HepG2 (cell line): Measurements from ENCODE around the gene HNRNPC. TPM values are rescaled to one million over a fixed set of nuclear protein-coding genes. Genes with fewer than 3 reads are reported as not detected.

Source experiments
- ELF1 ChIP-seq: sonication (generic); formaldehyde crosslinking; IDR thresholded peaks from 2 replicates; pipeline ENCODE4 v1.4.0; 2020; ENCODE audit warnings: missing genetic modification reagents
- FOXC1 ChIP-seq: sonication (generic); formaldehyde crosslinking; IDR thresholded peaks from 2 replicates; pipeline ENCODE4 v1.8.0; 2022; ENCODE audit warnings: mild to moderate bottlenecking, missing genetic modification reagents, borderline replicate concordance
- IKZF4 ChIP-seq: sonication (generic); formaldehyde crosslinking; IDR thresholded peaks from 2 replicates; pipeline ENCODE4 v1.5.1; 2020; ENCODE audit warnings: borderline replicate concordance, mild to moderate bottlenecking, low read depth, missing genetic modification reagents; ENCODE audit errors: not compliant biosample characterization
- KDM2A ChIP-seq: sonication (generic); formaldehyde crosslinking; IDR thresholded peaks from 2 replicates; pipeline ENCODE4 v1.4.0; 2020; ENCODE audit warnings: low read depth, missing genetic modification reagents, borderline replicate concordance
- SOX13 ChIP-seq, 3 experiments: fragments of 450-650 bp in 1 of 3; sonication (generic) in 1 of 3; formaldehyde crosslinking in 1 of 3; IDR thresholded peaks in 2 of 3; conservative IDR thresholded peaks in 1 of 3; 2 replicates each; pipeline versions ENCODE4 v1.5.0 to v1.6.1; 2016 to 2020; ENCODE audit warnings: antibody characterized with exemption in 1 of 3, mild to moderate bottlenecking in 1 of 3, missing compliant biosample characterization in 1 of 3, missing genetic modification reagents in 1 of 3, moderate library complexity in 1 of 3
- TBX3 ChIP-seq: fragments of 450-650 bp; IDR thresholded peaks from 2 replicates; pipeline ENCODE4 v1.6.1; 2017; ENCODE audit warnings: antibody characterized with exemption, mild to moderate bottlenecking, inconsistent platforms, borderline replicate concordance
- YY1 ChIP-seq: IDR thresholded peaks from 2 replicates; pipeline ENCODE4 v1.6.1; 2011; ENCODE audit warnings: low read length, low read depth, moderate library complexity, mild to moderate bottlenecking; ENCODE audit not compliant: insufficient read depth, insufficient replicate concordance
- ZMYM4 ChIP-seq: sonication (generic); formaldehyde crosslinking; IDR thresholded peaks from 2 replicates; pipeline ENCODE4 v1.8.1; 2023; ENCODE audit warnings: mild to moderate bottlenecking, missing genetic modification reagents
- ZNF180 ChIP-seq: sonication (generic); formaldehyde crosslinking; IDR thresholded peaks from 2 replicates; pipeline ENCODE4 v1.4.0; 2020; ENCODE audit warnings: low read depth, missing genetic modification reagents, borderline replicate concordance
- ZNF256 ChIP-seq: sonication (generic); formaldehyde crosslinking; conservative IDR thresholded peaks from 2 replicates; pipeline ENCODE4 v1.4.0; 2020; ENCODE audit warnings: missing genetic modification reagents
- ZNF567 ChIP-seq: sonication (generic); formaldehyde crosslinking; IDR thresholded peaks from 2 replicates; pipeline ENCODE4 v1.8.1; 2023; ENCODE audit warnings: mild to moderate bottlenecking, missing genetic modification reagents, borderline replicate concordance
- ZSCAN21 ChIP-seq: sonication (generic); formaldehyde crosslinking; IDR thresholded peaks from 2 replicates; pipeline ENCODE4 v1.8.0; 2022; ENCODE audit warnings: mild to moderate bottlenecking, missing genetic modification reagents, moderate library complexity, borderline replicate concordance
- ZSCAN29 ChIP-seq: sonication (generic); formaldehyde crosslinking; conservative IDR thresholded peaks from 2 replicates; pipeline ENCODE4 v1.4.0; 2020; ENCODE audit warnings: mild to moderate bottlenecking, missing genetic modification reagents
- polyA plus RNA-seq, 8 experiments: library from polyadenylated mRNA; depleted of rRNA in 3 of 8; stranded (reverse) in 7 of 8; unstranded in 1 of 8; fragments of >200 nt; fragmentation: Illumina TruSeq in 4 of 8; extraction: Trizol in 4 of 8; gene quantifications; 2 replicates each; pipeline versions ENCODE4 v1.2.1 to v1.2.3, GENCODE V29; 2011 to 2016; ENCODE audit warnings: low read depth in 4 of 8, missing spikeins in 1 of 8, mixed read lengths in 1 of 8; ENCODE audit not compliant: insufficient read depth in 1 of 8
- total RNA-seq, 5 experiments: library from RNA; depleted of rRNA; stranded (reverse); fragments of >200 nt; fragmentation: Illumina TruSeq; extraction: Trizol; gene quantifications; 2 replicates each; pipeline ENCODE4 v1.2.3, GENCODE V29; 2016; ENCODE audit warnings: low read depth in 1 of 5
- TF ChIP-seq, protein P1 (sequence below): sonication (generic); formaldehyde crosslinking; conservative IDR thresholded peaks from 2 replicates; pipeline ENCODE4 v1.4.0; 2020; ENCODE audit warnings: missing genetic modification reagents
- TF ChIP-seq, protein P2 (sequence below): sonication (generic); formaldehyde crosslinking; IDR thresholded peaks from 2 replicates; pipeline ENCODE4 v1.8.0; 2023; ENCODE audit warnings: mild to moderate bottlenecking, missing genetic modification reagents
- TF ChIP-seq, protein P3 (sequence below): IDR thresholded peaks from 2 replicates; pipeline ENCODE4 v1.6.1; 2016; ENCODE audit warnings: missing genetic modification reagents, missing compliant biosample characterization
- TF ChIP-seq, protein P4 (sequence below): sonication (generic); formaldehyde crosslinking; conservative IDR thresholded peaks from 2 replicates; pipeline ENCODE4 v1.5.0; 2020; ENCODE audit warnings: missing genetic modification reagents
- TF ChIP-seq, protein P5 (sequence below): sonication (generic); formaldehyde crosslinking; IDR thresholded peaks from 2 replicates; pipeline ENCODE4 v1.5.1; 2020; ENCODE audit warnings: mild to moderate bottlenecking, moderate library complexity, missing genetic modification reagents
- TF ChIP-seq, protein P6 (sequence below): fragments of 450-650 bp; IDR thresholded peaks from 2 replicates; pipeline ENCODE4 v1.6.1; 2017

HNRNPC gene
- total and polyA plus RNA-seq, 2 of the 13 experiments (the other 11 are each of a cell fraction or from before 2014, with no cell fraction given): 628 to 1,099 TPM

DNA sequence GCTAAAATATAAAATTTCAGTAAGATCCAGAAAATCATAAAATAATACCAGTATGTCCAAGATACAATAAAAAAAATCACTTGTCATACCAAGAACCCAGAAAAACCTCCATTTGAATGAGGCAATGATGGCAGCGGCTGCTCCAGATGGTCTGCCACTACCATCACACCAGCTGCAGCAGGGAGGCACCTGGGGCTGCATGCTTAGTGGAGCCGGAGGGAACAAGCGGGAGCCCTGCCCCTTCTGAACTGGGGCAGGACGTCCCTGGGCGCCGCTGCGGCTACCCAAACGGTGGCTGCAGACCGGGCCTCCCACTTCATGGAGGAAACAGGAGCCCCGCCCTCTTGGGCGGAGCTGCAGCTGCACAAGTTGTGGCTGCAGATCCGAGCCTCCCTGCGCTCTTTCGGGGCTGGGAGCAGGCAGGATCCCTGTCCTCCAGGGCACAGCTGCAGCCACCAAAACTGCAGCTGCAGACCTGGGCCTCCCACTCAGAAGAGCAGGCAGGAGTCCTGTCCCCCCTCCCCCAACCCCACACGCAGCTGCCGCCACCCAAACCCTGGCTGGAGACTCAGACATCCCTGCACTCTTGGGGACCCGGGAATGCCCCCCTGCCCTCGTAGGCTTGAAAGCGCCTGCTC is 77.3 kb downstream of the HNRNPC start (continued):
- TF ChIP-seq, protein P1, sequence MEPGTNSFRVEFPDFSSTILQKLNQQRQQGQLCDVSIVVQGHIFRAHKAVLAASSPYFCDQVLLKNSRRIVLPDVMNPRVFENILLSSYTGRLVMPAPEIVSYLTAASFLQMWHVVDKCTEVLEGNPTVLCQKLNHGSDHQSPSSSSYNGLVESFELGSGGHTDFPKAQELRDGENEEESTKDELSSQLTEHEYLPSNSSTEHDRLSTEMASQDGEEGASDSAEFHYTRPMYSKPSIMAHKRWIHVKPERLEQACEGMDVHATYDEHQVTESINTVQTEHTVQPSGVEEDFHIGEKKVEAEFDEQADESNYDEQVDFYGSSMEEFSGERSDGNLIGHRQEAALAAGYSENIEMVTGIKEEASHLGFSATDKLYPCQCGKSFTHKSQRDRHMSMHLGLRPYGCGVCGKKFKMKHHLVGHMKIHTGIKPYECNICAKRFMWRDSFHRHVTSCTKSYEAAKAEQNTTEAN (CRISPR knock-in tag): 0 out of 2 replicates have a peak, but pooled peaks have one; percentile 21
- TF ChIP-seq ZNF256 (CRISPR knock-in tag) (0 out of 2 replicates have a peak, but pooled peaks have one; percentile 31), ZNF180 (peak; percentile 62; the same call in 1 of the 2 replicates), SOX13 (IDR thresholded peaks at IDR 0.05) (0 out of 2 replicates have a peak, but pooled peaks have one; percentile 27), SOX13 (CRISPR knock-in tag; conservative IDR thresholded peaks at IDR 0.05 in 1 of 2, IDR thresholded peaks at IDR 0.05 in 1 of 2) (no peak), YY1 (peak; percentile 74), ZSCAN29 (no peak), IKZF4 (CRISPR knock-in tag) (no peak), ZNF567 (CRISPR knock-in tag) (peak; percentile 39; the same call in 1 of the 2 replicates), ELF1 (CRISPR knock-in tag) (peak; percentile 21), ZMYM4 (0 out of 2 replicates have a peak, but pooled peaks have one; percentile 34), KDM2A (CRISPR knock-in tag) (0 out of 2 replicates have a peak, but pooled peaks have one; percentile 41), TBX3 (no peak), FOXC1 (CRISPR knock-in tag) (0 out of 2 replicates have a peak, but pooled peaks have one; percentile 14), ZSCAN21 (0 out of 2 replicates have a peak, but pooled peaks have one; percentile 33)
- TF ChIP-seq, protein P2, sequence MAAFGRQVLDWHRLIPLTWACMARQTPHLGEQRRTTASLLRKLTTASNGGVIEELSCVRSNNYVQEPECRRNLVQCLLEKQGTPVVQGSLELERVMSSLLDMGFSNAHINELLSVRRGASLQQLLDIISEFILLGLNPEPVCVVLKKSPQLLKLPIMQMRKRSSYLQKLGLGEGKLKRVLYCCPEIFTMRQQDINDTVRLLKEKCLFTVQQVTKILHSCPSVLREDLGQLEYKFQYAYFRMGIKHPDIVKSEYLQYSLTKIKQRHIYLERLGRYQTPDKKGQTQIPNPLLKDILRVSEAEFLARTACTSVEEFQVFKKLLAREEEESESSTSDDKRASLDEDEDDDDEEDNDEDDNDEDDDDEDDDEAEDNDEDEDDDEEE (CRISPR knock-in tag): peak; percentile 53; the same call in 1 of the 2 replicates
- TF ChIP-seq, protein P3, sequence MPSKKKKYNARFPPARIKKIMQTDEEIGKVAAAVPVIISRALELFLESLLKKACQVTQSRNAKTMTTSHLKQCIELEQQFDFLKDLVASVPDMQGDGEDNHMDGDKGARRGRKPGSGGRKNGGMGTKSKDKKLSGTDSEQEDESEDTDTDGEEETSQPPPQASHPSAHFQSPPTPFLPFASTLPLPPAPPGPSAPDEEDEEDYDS (CRISPR knock-in tag): peak; percentile 50
- TF ChIP-seq, protein P4, sequence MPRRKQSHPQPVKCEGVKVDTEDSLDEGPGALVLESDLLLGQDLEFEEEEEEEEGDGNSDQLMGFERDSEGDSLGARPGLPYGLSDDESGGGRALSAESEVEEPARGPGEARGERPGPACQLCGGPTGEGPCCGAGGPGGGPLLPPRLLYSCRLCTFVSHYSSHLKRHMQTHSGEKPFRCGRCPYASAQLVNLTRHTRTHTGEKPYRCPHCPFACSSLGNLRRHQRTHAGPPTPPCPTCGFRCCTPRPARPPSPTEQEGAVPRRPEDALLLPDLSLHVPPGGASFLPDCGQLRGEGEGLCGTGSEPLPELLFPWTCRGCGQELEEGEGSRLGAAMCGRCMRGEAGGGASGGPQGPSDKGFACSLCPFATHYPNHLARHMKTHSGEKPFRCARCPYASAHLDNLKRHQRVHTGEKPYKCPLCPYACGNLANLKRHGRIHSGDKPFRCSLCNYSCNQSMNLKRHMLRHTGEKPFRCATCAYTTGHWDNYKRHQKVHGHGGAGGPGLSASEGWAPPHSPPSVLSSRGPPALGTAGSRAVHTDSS (CRISPR knock-in tag): peak; percentile 91; the same call in 1 of the 2 replicates
- TF ChIP-seq, protein P5, sequence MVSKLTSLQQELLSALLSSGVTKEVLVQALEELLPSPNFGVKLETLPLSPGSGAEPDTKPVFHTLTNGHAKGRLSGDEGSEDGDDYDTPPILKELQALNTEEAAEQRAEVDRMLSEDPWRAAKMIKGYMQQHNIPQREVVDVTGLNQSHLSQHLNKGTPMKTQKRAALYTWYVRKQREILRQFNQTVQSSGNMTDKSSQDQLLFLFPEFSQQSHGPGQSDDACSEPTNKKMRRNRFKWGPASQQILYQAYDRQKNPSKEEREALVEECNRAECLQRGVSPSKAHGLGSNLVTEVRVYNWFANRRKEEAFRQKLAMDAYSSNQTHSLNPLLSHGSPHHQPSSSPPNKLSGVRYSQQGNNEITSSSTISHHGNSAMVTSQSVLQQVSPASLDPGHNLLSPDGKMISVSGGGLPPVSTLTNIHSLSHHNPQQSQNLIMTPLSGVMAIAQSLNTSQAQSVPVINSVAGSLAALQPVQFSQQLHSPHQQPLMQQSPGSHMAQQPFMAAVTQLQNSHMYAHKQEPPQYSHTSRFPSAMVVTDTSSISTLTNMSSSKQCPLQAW: peak; percentile 7; the same call in 1 of the 2 replicates
- TF ChIP-seq, protein P6, sequence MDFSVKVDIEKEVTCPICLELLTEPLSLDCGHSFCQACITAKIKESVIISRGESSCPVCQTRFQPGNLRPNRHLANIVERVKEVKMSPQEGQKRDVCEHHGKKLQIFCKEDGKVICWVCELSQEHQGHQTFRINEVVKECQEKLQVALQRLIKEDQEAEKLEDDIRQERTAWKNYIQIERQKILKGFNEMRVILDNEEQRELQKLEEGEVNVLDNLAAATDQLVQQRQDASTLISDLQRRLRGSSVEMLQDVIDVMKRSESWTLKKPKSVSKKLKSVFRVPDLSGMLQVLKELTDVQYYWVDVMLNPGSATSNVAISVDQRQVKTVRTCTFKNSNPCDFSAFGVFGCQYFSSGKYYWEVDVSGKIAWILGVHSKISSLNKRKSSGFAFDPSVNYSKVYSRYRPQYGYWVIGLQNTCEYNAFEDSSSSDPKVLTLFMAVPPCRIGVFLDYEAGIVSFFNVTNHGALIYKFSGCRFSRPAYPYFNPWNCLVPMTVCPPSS: no peak
